ENCODE results near the gene DST. TPM values are rescaled to one million over a fixed set of nuclear protein-coding genes. Genes with fewer than 3 reads are reported as not detected.

Gene DST
- total RNA-seq, 1 donor from 2014 or later = 183 TPM

DNA sequence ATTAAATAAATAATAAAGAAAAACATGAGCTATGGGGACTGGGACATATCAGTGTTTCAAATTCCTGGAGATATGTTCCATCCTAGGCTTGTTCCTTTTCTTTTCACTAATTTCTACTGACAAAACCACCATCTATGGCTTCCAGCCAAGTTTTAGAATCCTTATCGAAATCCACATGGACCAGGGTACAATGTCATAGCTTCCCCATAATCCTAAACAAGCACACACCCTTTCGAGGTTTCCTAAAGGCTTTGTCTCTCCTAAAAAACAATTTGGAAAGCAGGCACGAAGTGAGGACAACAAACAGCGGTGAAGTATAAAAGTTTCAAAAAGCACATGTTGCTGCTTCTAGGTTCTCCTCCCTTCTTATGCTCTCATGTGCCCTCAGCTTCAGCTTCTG is 13.3 kb upstream of the DST start:
- H3K9me3 ChIP-seq (ENCODE audit: control insufficient read depth in 3 of 3, low read length in 3 of 3) = no peaks in the 10 kb centered on the region
- H3K4me3 ChIP-seq (ENCODE audit: low read length in 3 of 3) = no peak overlapping the region
- H3K9ac ChIP-seq (ENCODE audit: low read depth in 1 of 3, low read length in 3 of 3) = no peak overlapping the region
- H3K36me3 ChIP-seq (ENCODE audit: control insufficient read depth in 3 of 3, insufficient read depth in 3 of 3, low read length in 3 of 3) = no peaks in the 10 kb centered on the region
- H3K27me3 ChIP-seq (ENCODE audit: control insufficient read depth in 3 of 3, insufficient read depth in 3 of 3, low read length in 3 of 3) = no peaks in the 10 kb centered on the region
- H3K4me1 ChIP-seq (ENCODE audit: control insufficient read depth in 3 of 3, insufficient read depth in 3 of 3, low read length in 3 of 3) = peaks cover 10% of the 10 kb centered on the region in 3 donors
- no peak overlapping the region for H3K27ac ChIP-seq (ENCODE audit: low read depth, low read length)

DNA sequence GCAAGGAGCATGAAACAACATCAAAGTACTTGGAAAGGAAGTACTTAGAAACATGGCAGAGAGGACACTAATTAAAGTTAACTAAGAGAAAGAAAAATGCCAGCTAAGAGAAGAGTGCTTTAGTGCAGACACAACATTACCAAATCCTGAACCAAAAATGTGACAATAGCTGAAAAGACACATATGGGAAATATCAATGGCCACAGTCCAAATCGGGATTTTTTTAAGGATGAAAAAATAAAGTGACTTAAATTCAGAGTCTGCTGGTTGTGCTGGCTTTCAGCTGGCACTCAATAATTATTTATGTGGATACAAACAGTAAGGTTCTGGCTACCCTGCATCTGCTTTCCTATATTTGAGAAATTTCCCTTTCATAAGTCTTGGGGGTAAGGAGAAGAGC is 12.6 kb upstream of the DST start:
- Histone ChIP-seq H3K4me3 (ENCODE audit: low read length in 3 of 3) (no peak overlapping the region), H3K9ac (ENCODE audit: low read depth in 1 of 3, low read length in 3 of 3) (no peak overlapping the region), H3K36me3 (ENCODE audit: control insufficient read depth in 3 of 3, insufficient read depth in 3 of 3, low read length in 3 of 3) (no peaks in the 10 kb centered on the region), H3K27ac (ENCODE audit: low read depth, low read length) (no peak overlapping the region), H3K4me1 (ENCODE audit: control insufficient read depth in 3 of 3, insufficient read depth in 3 of 3, low read length in 3 of 3) (peaks cover 8 to 9% (median 9%) of the 10 kb centered on the region in 3 donors), H3K27me3 (ENCODE audit: control insufficient read depth in 3 of 3, insufficient read depth in 3 of 3, low read length in 3 of 3) (no peaks in the 10 kb centered on the region), H3K9me3 (ENCODE audit: control insufficient read depth in 3 of 3, low read length in 3 of 3) (no peaks in the 10 kb centered on the region)

DNA sequence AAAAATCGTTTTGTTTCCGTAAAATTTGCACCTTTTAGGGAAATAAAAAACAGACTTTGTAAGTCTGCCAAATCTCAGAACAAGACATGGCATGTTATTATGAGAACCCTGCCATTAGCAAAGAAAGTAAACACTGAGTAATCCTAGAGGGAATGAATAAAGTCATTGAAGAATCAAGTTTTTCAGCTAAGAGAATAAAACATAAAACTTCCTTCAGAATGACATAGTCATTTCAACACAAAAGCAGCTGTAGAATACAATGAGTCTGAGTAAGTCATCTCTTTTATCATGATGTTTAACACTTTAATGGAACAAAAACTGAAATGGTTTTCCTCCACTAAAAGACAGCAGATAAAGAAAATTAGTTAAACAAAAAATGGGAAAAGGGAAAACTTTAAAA is 10.3 kb upstream of the DST start:
- Histone ChIP-seq H3K9ac (ENCODE audit: low read depth in 1 of 3, low read length in 3 of 3) (no peak overlapping the region), H3K27ac (ENCODE audit: low read depth, low read length) (no peak overlapping the region), H3K4me3 (ENCODE audit: low read length in 3 of 3) (no peak overlapping the region), H3K9me3 (ENCODE audit: control insufficient read depth in 3 of 3, low read length in 3 of 3) (no peaks in the 10 kb centered on the region), H3K36me3 (ENCODE audit: control insufficient read depth in 3 of 3, insufficient read depth in 3 of 3, low read length in 3 of 3) (peaks cover 0 to 5% (median 0%) of the 10 kb centered on the region in 3 donors), H3K4me1 (ENCODE audit: control insufficient read depth in 3 of 3, insufficient read depth in 3 of 3, low read length in 3 of 3) (peaks cover 0 to 6% (median 0%) of the 10 kb centered on the region in 3 donors), H3K27me3 (ENCODE audit: control insufficient read depth in 3 of 3, insufficient read depth in 3 of 3, low read length in 3 of 3) (no peaks in the 10 kb centered on the region)

DNA sequence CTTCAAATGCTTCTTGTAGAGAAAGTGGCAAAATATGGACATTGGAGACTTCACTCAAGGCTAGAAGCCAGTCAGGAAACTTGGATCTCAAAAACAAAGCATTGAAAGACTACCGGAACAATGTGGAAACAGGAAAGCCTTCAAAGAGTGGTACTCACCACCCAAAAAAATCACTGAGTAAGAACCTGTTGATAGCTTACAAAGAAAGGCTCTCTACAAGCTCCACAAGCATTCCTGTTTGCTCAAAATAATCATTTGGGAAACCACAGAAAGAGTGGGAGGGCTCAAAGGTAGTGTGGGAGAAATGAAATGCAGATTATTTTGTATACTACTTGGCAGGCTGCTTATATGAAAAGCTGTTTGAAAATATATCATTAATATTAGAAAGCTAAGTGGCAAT is 9.5 kb upstream of the DST start:
- Histone ChIP-seq H3K27ac (ENCODE audit: low read depth, low read length) (no peak overlapping the region), H3K36me3 (ENCODE audit: control insufficient read depth in 3 of 3, insufficient read depth in 3 of 3, low read length in 3 of 3) (peaks cover 0 to 10% (median 0%) of the 10 kb centered on the region in 3 donors), H3K4me1 (ENCODE audit: control insufficient read depth in 3 of 3, insufficient read depth in 3 of 3, low read length in 3 of 3) (peaks cover 0 to 6% (median 0%) of the 10 kb centered on the region in 3 donors), H3K9me3 (ENCODE audit: control insufficient read depth in 3 of 3, low read length in 3 of 3) (no peaks in the 10 kb centered on the region), H3K4me3 (ENCODE audit: low read length in 3 of 3) (no peak overlapping the region), H3K27me3 (ENCODE audit: control insufficient read depth in 3 of 3, insufficient read depth in 3 of 3, low read length in 3 of 3) (no peaks in the 10 kb centered on the region), H3K9ac (ENCODE audit: low read depth in 1 of 3, low read length in 3 of 3) (no peak overlapping the region)

- H3K27ac ChIP-seq (ENCODE audit: low read depth, low read length) = no peak overlapping the region
- peaks cover 2 to 15% (median 14%) of the 10 kb centered on the region in 3 donors for H3K36me3 ChIP-seq (ENCODE audit: control insufficient read depth in 3 of 3, insufficient read depth in 3 of 3, low read length in 3 of 3)
- H3K9ac ChIP-seq (ENCODE audit: low read depth in 1 of 3, low read length in 3 of 3) = no peak overlapping the region
- H3K9me3 ChIP-seq (ENCODE audit: control insufficient read depth in 3 of 3, low read length in 3 of 3) = no peaks in the 10 kb centered on the region
- no peak overlapping the region for H3K4me3 ChIP-seq (ENCODE audit: low read length in 3 of 3)
- H3K27me3 ChIP-seq (ENCODE audit: control insufficient read depth in 3 of 3, insufficient read depth in 3 of 3, low read length in 3 of 3) = no peaks in the 10 kb centered on the region
- H3K4me1 ChIP-seq (ENCODE audit: control insufficient read depth in 3 of 3, insufficient read depth in 3 of 3, low read length in 3 of 3) = no peaks in the 10 kb centered on the region
Observed at GRCh38 chr6:56650191-56650590, 7.5 kb upstream of the DST start.

- Histone ChIP-seq H3K9ac (ENCODE audit: low read depth in 1 of 3, low read length in 3 of 3) (no peak overlapping the region), H3K4me3 (ENCODE audit: low read length in 3 of 3) (no peak overlapping the region), H3K27me3 (ENCODE audit: control insufficient read depth in 3 of 3, insufficient read depth in 3 of 3, low read length in 3 of 3) (no peaks in the 10 kb centered on the region), H3K27ac (ENCODE audit: low read depth, low read length) (no peak overlapping the region), H3K9me3 (ENCODE audit: control insufficient read depth in 3 of 3, low read length in 3 of 3) (no peaks in the 10 kb centered on the region), H3K4me1 (ENCODE audit: control insufficient read depth in 3 of 3, insufficient read depth in 3 of 3, low read length in 3 of 3) (no peaks in the 10 kb centered on the region), H3K36me3 (ENCODE audit: control insufficient read depth in 3 of 3, insufficient read depth in 3 of 3, low read length in 3 of 3) (peaks cover 4 to 19% (median 16%) of the 10 kb centered on the region in 3 donors)
Observed at GRCh38 chr6:56649782-56650181, 7.1 kb upstream of the DST start.

DNA sequence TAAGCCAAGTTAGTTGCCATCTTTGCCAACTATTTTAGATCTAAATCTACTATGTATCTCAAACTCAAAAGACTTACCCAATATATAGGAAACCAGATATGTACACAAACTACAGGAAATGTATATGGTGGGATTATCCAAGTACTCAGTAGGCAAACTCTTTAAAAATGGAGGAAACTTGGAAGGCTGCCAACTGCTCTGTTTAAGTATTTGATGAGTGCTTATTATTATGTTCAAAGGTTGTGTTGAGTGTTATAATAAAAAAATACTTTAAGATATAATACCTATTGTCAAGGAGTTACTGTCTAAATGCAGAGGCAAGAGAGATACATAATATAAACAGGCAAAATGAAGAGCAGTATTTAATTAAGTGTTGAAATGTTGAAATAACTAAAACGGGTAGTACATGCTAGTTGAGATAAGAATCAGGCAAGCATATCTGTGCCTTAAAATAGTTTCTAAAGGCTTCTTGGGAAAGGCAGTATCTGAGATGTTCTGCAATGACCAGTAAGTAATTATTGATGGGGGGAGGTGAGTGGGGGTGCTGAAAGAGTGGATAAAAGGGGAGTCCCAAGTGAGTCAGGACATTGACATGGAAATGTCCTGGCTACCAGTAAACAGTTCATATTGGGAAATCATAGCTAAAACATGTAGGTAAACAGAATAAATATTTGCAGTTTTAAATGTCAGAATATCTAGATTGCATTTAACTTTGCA is 6.5 kb upstream of the DST start:
- peaks cover 7 to 22% (median 16%) of the 10 kb centered on the region in 3 donors for H3K36me3 ChIP-seq (ENCODE audit: control insufficient read depth in 3 of 3, insufficient read depth in 3 of 3, low read length in 3 of 3)
- no peaks in the 10 kb centered on the region for H3K27me3 ChIP-seq (ENCODE audit: control insufficient read depth in 3 of 3, insufficient read depth in 3 of 3, low read length in 3 of 3)
- H3K4me1 ChIP-seq (ENCODE audit: control insufficient read depth in 3 of 3, insufficient read depth in 3 of 3, low read length in 3 of 3) = no peaks in the 10 kb centered on the region
- no peak overlapping the region for H3K9ac ChIP-seq (ENCODE audit: low read depth in 1 of 3, low read length in 3 of 3)
- no peak overlapping the region for H3K27ac ChIP-seq (ENCODE audit: low read depth, low read length)
- H3K4me3 ChIP-seq (ENCODE audit: low read length in 3 of 3) = no peak overlapping the region
- no peaks in the 10 kb centered on the region for H3K9me3 ChIP-seq (ENCODE audit: control insufficient read depth in 3 of 3, low read length in 3 of 3)

DNA sequence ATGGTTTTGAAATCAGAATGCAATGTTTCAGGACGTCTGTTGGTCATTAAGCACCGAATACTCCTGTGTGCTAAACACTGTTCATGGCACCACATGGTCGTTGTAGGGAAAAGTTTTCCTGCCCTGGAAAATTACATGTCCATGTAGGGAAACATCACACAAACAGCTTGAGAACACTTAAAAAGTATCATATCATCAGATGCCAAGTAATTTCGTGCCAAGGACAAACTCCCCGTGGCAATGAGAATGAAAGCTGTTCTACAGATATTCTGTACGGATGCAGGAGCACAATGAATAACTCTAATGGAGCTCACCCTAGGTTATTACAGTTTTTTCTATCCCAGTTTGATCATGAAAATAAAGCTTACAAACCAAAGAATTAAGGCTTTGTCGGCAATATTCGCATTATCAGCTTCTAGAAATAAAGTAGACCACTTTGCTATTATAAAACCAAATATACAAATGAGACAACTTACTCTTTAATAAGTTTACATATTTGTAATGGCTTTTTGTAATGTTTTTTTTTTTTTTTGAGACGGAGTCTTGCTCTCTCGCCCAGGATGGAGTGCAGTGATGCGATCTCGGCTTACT is 4.6 kb upstream of the DST start:
- no peak overlapping the region for H3K9ac ChIP-seq (ENCODE audit: low read depth in 1 of 3, low read length in 3 of 3)
- no peak overlapping the region for H3K4me3 ChIP-seq (ENCODE audit: low read length in 3 of 3)
- no peak overlapping the region for H3K27ac ChIP-seq (ENCODE audit: low read depth, low read length)
- no peaks in the 10 kb centered on the region for H3K4me1 ChIP-seq (ENCODE audit: control insufficient read depth in 3 of 3, insufficient read depth in 3 of 3, low read length in 3 of 3)
- no peaks in the 10 kb centered on the region for H3K9me3 ChIP-seq (ENCODE audit: control insufficient read depth in 3 of 3, low read length in 3 of 3)
- no peaks in the 10 kb centered on the region for H3K27me3 ChIP-seq (ENCODE audit: control insufficient read depth in 3 of 3, insufficient read depth in 3 of 3, low read length in 3 of 3)
- peaks cover 7 to 22% (median 19%) of the 10 kb centered on the region in 3 donors for H3K36me3 ChIP-seq (ENCODE audit: control insufficient read depth in 3 of 3, insufficient read depth in 3 of 3, low read length in 3 of 3)

DNA sequence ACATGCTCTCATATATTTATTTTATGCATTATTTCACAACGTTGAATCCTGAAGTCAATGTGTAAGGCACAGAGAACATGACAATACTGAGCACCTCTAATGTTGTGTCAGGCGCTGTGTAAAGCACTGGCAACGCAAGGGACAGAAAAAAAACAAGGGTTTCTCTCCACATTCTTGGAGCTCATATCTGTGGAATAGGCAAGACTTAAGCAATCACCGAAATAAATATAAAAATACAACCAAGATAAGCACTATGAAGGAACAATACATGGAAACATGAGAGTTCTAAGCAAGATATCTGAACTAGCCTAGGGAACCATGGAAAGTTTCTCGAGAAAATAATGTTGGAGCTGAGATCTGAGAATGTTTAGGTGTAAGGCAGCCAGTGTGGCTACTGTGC is 1.7 kb upstream of the DST start:
- Histone ChIP-seq H3K36me3 (ENCODE audit: control insufficient read depth in 3 of 3, insufficient read depth in 3 of 3, low read length in 3 of 3) (peaks cover 11 to 33% (median 31%) of the 10 kb centered on the region in 3 donors), H3K27ac (ENCODE audit: low read depth, low read length) (no peak overlapping the region), H3K27me3 (ENCODE audit: control insufficient read depth in 3 of 3, insufficient read depth in 3 of 3, low read length in 3 of 3) (no peaks in the 10 kb centered on the region), H3K4me1 (ENCODE audit: control insufficient read depth in 3 of 3, insufficient read depth in 3 of 3, low read length in 3 of 3) (no peaks in the 10 kb centered on the region), H3K9me3 (ENCODE audit: control insufficient read depth in 3 of 3, low read length in 3 of 3) (no peaks in the 10 kb centered on the region), H3K9ac (ENCODE audit: low read depth in 1 of 3, low read length in 3 of 3) (no peak overlapping the region), H3K4me3 (ENCODE audit: low read length in 3 of 3) (no peak overlapping the region)

DNA sequence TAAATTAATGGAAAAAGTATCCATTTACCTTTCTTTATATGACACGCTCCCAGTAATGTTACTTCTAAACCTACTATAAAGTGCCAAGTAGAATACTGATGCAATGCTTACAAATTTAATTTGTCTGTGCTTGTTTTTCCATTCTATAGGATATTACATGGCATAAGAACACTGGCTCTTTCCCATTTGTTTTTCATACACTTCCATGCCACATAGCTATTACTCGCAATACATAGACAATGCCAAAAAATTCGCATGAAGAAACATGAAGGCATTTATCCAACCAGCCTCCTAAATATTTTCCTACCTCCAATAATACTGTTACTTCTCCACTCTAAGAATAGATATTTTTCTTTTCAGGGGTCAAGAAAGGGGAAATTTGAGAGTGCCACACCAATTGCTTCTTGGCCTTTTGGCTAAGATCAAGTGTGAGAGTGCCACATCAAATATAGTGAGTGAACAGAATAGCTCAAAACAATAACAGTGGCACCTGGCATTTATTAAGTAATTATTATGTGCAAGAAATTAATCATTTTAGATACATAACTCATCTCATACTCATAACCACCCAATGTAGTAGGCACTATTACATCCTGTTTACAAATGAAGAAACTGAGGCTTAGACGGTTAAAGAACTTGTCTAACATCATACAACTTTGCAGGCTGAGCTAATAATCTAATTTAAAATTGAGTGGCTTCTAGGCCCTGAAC is 845 bp upstream of the DST start:
- Histone ChIP-seq H3K4me1 (ENCODE audit: control insufficient read depth in 3 of 3, insufficient read depth in 3 of 3, low read length in 3 of 3) (no peaks in the 10 kb centered on the region), H3K9ac (ENCODE audit: low read depth in 1 of 3, low read length in 3 of 3) (no peak overlapping the region), H3K4me3 (ENCODE audit: low read length in 3 of 3) (no peak overlapping the region), H3K36me3 (ENCODE audit: control insufficient read depth in 3 of 3, insufficient read depth in 3 of 3, low read length in 3 of 3) (peaks cover 11 to 41% (median 37%) of the 10 kb centered on the region in 3 donors), H3K27me3 (ENCODE audit: control insufficient read depth in 3 of 3, insufficient read depth in 3 of 3, low read length in 3 of 3) (no peaks in the 10 kb centered on the region), H3K9me3 (ENCODE audit: control insufficient read depth in 3 of 3, low read length in 3 of 3) (no peaks in the 10 kb centered on the region), H3K27ac (ENCODE audit: low read depth, low read length) (peak overlapping the region; percentile 21)

Data from skeletal muscle tissue (tissue), 4 donors.